Diencephalon (tissue), 1 donor: Measurements from ENCODE around the gene BAIAP2. TPM values are rescaled to one million over a fixed set of nuclear protein-coding genes. Genes with fewer than 3 reads are reported as not detected.

Source experiments
- small RNA-seq: library from RNA; depleted of rRNA; stranded (forward); fragments of <200 nt; gene quantifications from one replicate; pipeline ENCODE3, GENCODE V24; 2014
- total RNA-seq: library from RNA; depleted of rRNA; stranded (reverse); fragments of >200 nt; gene quantifications from one replicate; pipeline ENCODE4 v1.2.3, GENCODE V29; 2014

Gene BAIAP2
- 13.4 TPM for total RNA-seq

GRCh38 chr17:81034779-81035520 lies at the start of gene BAIAP2:
Gene BAIAP2 (plus strand): TSS chr17:81035151. CDS start chr17:81035255, 104 bp downstream.

GRCh38 chr17:80991645-80992076 lies 43.3 kb upstream of the BAIAP2 start, which contains the start of gene CHMP6:
Gene CHMP6 (plus strand): TSS chr17:80991841. CDS start chr17:80991919, 78 bp downstream.

GRCh38 chr17:81165246-81166032 lies 130.5 kb downstream of the BAIAP2 start, which contains the start of gene PVALEF:
Gene PVALEF (plus strand): TSS chr17:81165507. CDS start chr17:81181227, 15,720 bp downstream.

GRCh38 chr17:81166033-81166492 lies 131.1 kb downstream of the BAIAP2 start, which contains the start of gene AATK:
Gene AATK (minus strand): TSS chr17:81166221. CDS start chr17:81165992, 229 bp downstream.

Small RNAs within 50 kb of the gene (small RNA-seq; reads per million reads assigned to genes)
- gene MIR1250 (not detected), gene MIR3065 (33.0 reads per million, percentile 95 among the genes with 10 or more reads in this experiment), gene MIR657 (not detected)

Other genes with a start within 250 kb of the BAIAP2 start
- 22.6 TPM for gene CHMP6, start 43.3 kb upstream of the BAIAP2 start, total RNA-seq
- gene PVALEF, start 130.4 kb downstream of the BAIAP2 start, total RNA-seq = not detected
- 17.8 TPM for gene AATK, start 131.1 kb downstream of the BAIAP2 start, total RNA-seq
- gene CEP131, start 187.8 kb downstream of the BAIAP2 start, total RNA-seq = 11.1 TPM
- 8.5 TPM for gene TEPSIN, start 203.9 kb downstream of the BAIAP2 start, total RNA-seq
- gene NDUFAF8, start 204.2 kb downstream of the BAIAP2 start, total RNA-seq = 28.1 TPM